ENCODE results near the gene TMOD2. TPM values are rescaled to one million over a fixed set of nuclear protein-coding genes. Genes with fewer than 3 reads are reported as not detected.

The TMOD2 gene
- polyA plus RNA-seq, 1 donor (not counting 4 experiments of a cell fraction or from before 2014, with no cell fraction given): 5.2 TPM

- H3K9me1 ChIP-seq (ENCODE audit: control insufficient read depth, extremely low read depth, insufficient read depth, low read length): no peaks in the 10 kb centered on the region
- no peaks in the 10 kb centered on the region for H3K9me3 ChIP-seq (ENCODE audit: control insufficient read depth, low read depth, low read length)
- H4K20me1 ChIP-seq (ENCODE audit: control insufficient read depth, extremely low read depth, insufficient read depth, low read length): no peaks in the 10 kb centered on the region
- no peak overlapping the region for H3K27ac ChIP-seq (ENCODE audit: control insufficient read depth, insufficient read depth, low read length)
- H3K4me2 ChIP-seq (ENCODE audit: control insufficient read depth, extremely low read depth, insufficient read depth, low read depth, low read length): peak overlapping the region; percentile 57
- peaks cover 28% of the 10 kb centered on the region for H3K4me1 ChIP-seq (ENCODE audit: control insufficient read depth, extremely low read depth, insufficient read depth, low read length)
- no peak for FAIRE-seq
- no peak for DNase-seq (ENCODE audit: low read depth, low spot score)
- H3K4me3 ChIP-seq (ENCODE audit: control insufficient read depth in 2 of 3, extremely low read depth in 1 of 3, insufficient read depth in 2 of 3, low read depth in 1 of 3, low read length in 3 of 3): no peak overlapping the region
- no peaks in the 10 kb centered on the region for H3K27me3 ChIP-seq (ENCODE audit: control insufficient read depth, extremely low read depth, insufficient read depth, low read length)
- no peak overlapping the region for H2AFZ ChIP-seq (ENCODE audit: control insufficient read depth, low read length)
- no peak overlapping the region for H3K9ac ChIP-seq (ENCODE audit: control insufficient read depth, extremely low read depth, insufficient read depth, low read length)
- TF ChIP-seq EZH2 (IDR thresholded peaks at IDR 0.05; ENCODE audit: low read length) (no peak), CTCF (optimal IDR thresholded peaks at IDR 0.05 in 1 of 3, IDR thresholded peaks at IDR 0.05 in 1 of 3, conservative IDR thresholded peaks at IDR 0.05 in 1 of 3; ENCODE audit: extremely low read depth in 1 of 3, insufficient read depth in 2 of 3, low read length in 3 of 3) (no peak)
- dilution Hi-C loops (cut with MboI; ENCODE audit: extremely low pct_ligation_motif_present, low sequenced_read_pairs): no loop called here
- H3K36me3 ChIP-seq (ENCODE audit: control insufficient read depth in 2 of 2, extremely low read depth in 1 of 2, insufficient read depth in 2 of 2, low read length in 2 of 2): no peaks in the 10 kb centered on the region
- no peaks in the 10 kb centered on the region for H3K79me2 ChIP-seq (ENCODE audit: control insufficient read depth, insufficient read depth, low read length)
Measured at GRCh38 chr15:51738553-51738952, 12.8 kb upstream of the TMOD2 start.

GRCh38 chr15:51739061-51739712 lies 12.2 kb upstream of the TMOD2 start:
- Histone ChIP-seq H3K27ac (ENCODE audit: control insufficient read depth, insufficient read depth, low read length) (no peak overlapping the region), H3K9me3 (ENCODE audit: control insufficient read depth, low read depth, low read length) (no peaks in the 10 kb centered on the region), H3K4me1 (ENCODE audit: control insufficient read depth, extremely low read depth, insufficient read depth, low read length) (peaks cover 28% of the 10 kb centered on the region), H4K20me1 (ENCODE audit: control insufficient read depth, extremely low read depth, insufficient read depth, low read length) (no peaks in the 10 kb centered on the region), H3K4me3 (ENCODE audit: control insufficient read depth in 2 of 3, extremely low read depth in 1 of 3, insufficient read depth in 2 of 3, low read depth in 1 of 3, low read length in 3 of 3) (no peak overlapping the region), H3K4me2 (ENCODE audit: control insufficient read depth, extremely low read depth, insufficient read depth, low read depth, low read length) (peak overlapping the region; percentile 57), H3K9ac (ENCODE audit: control insufficient read depth, extremely low read depth, insufficient read depth, low read length) (no peak overlapping the region), H3K9me1 (ENCODE audit: control insufficient read depth, extremely low read depth, insufficient read depth, low read length) (no peaks in the 10 kb centered on the region), H3K79me2 (ENCODE audit: control insufficient read depth, insufficient read depth, low read length) (no peaks in the 10 kb centered on the region), H3K36me3 (ENCODE audit: control insufficient read depth in 2 of 2, extremely low read depth in 1 of 2, insufficient read depth in 2 of 2, low read length in 2 of 2) (no peaks in the 10 kb centered on the region), H3K27me3 (ENCODE audit: control insufficient read depth, extremely low read depth, insufficient read depth, low read length) (no peaks in the 10 kb centered on the region), H2AFZ (ENCODE audit: control insufficient read depth, low read length) (no peak overlapping the region)
- DNase-seq (ENCODE audit: low read depth, low spot score) (peak; percentile 67), FAIRE-seq (no peak)
- dilution Hi-C loops (cut with MboI; ENCODE audit: extremely low pct_ligation_motif_present, low sequenced_read_pairs): no loop called here
- no peak for TF ChIP-seq CTCF (optimal IDR thresholded peaks at IDR 0.05 in 1 of 3, IDR thresholded peaks at IDR 0.05 in 1 of 3, conservative IDR thresholded peaks at IDR 0.05 in 1 of 3; ENCODE audit: extremely low read depth in 1 of 3, insufficient read depth in 2 of 3, low read length in 3 of 3)
- no peak for TF ChIP-seq EZH2 (IDR thresholded peaks at IDR 0.05; ENCODE audit: low read length)
